PC-9 (cell line): ENCODE data around the gene ADCY3.

Experiments
- CTCF ChIP-seq: fragments of 200-600 bp; sonication (generic); conservative IDR thresholded peaks from 2 replicates; pipeline ENCODE4 v1.6.1; 2017; ENCODE audit warnings: mixed run types, antibody characterized with exemption, mild to moderate bottlenecking, moderate library complexity
- EZH2 ChIP-seq: fragments of 200-600 bp; sonication (generic); IDR thresholded peaks from 2 replicates; pipeline ENCODE4 v1.8.0; 2017; ENCODE audit warnings: antibody characterized with exemption, low read depth

GRCh38 chr2:24907116-24907515 lies 12.9 kb downstream of the ADCY3 start:
- TF ChIP-seq CTCF (no peak), EZH2 (no peak)
